Keratinocyte (primary cell): ENCODE results near the gene PDE3A. TPM values are rescaled to one million over a fixed set of nuclear protein-coding genes. Genes with fewer than 3 reads are reported as not detected.
A peak's percentile ranks its signal among the peaks of the same experiment; 100 is the strongest.

Source experiments
- DNase-seq: peaks from one replicate; pipeline ENCODE4 v3.0.0-alpha.2; 2011; ENCODE audit warnings: low read depth, missing footprints, low spot score
- FAIRE-seq: peaks from 2 replicates; lab custom pipeline; 2011; peaks lifted over from hg19 to GRCh38; lab: Jason Lieb, UNC
- H2AFZ ChIP-seq: 2 replicates; pipeline ENCODE4 v1.6.0; 2012; ENCODE audit warnings: low read length, control low read depth, inconsistent platforms; ENCODE audit not compliant: control insufficient read depth
- H3K27ac ChIP-seq: 2 replicates; pipeline ENCODE4 v1.5.1; 2011; ENCODE audit warnings: low read length; ENCODE audit not compliant: control insufficient read depth, insufficient read depth
- H3K27me3 ChIP-seq: 3 replicates; pipeline ENCODE4 v1.6.0; 2011; ENCODE audit warnings: low read length; ENCODE audit not compliant: control insufficient read depth, insufficient read depth; ENCODE audit errors: extremely low read depth
- H3K36me3 ChIP-seq, 2 experiments: 2 replicates in 1 of 2; 3 replicates in 1 of 2; pipeline ENCODE4 v1.5.1; 2011; ENCODE audit warnings: low read length in 2 of 2, mild to moderate bottlenecking in 1 of 2; ENCODE audit not compliant: control insufficient read depth in 2 of 2, insufficient read depth in 2 of 2; ENCODE audit errors: extremely low read depth in 1 of 2
- H3K4me1 ChIP-seq: 3 replicates; pipeline ENCODE4 v1.5.1; 2011; ENCODE audit warnings: low read length; ENCODE audit not compliant: control insufficient read depth, insufficient read depth; ENCODE audit errors: extremely low read depth
- H3K4me2 ChIP-seq: 3 replicates; pipeline ENCODE4 v1.6.0; 2011; ENCODE audit warnings: low read depth, low read length; ENCODE audit not compliant: control insufficient read depth, insufficient read depth; ENCODE audit errors: extremely low read depth
- H3K4me3 ChIP-seq, 3 experiments: fragments of 200-600 bp in 1 of 3; sonication (generic) in 1 of 3; 2 replicates in 2 of 3; 3 replicates in 1 of 3; pipeline ENCODE4 v1.5.1; 2011 to 2016; ENCODE audit warnings: low read length in 3 of 3, mild to moderate bottlenecking in 3 of 3, control low read depth in 2 of 3, inconsistent platforms in 1 of 3, low read depth in 1 of 3, mixed read lengths in 1 of 3, mixed run types in 1 of 3, moderate library complexity in 1 of 3; ENCODE audit not compliant: control insufficient read depth in 2 of 3, insufficient read depth in 2 of 3; ENCODE audit errors: extremely low read depth in 1 of 3
- H3K79me2 ChIP-seq: 2 replicates; pipeline ENCODE4 v1.6.0; 2012; ENCODE audit warnings: low read length; ENCODE audit not compliant: control insufficient read depth, insufficient read depth
- H3K9ac ChIP-seq: 3 replicates; pipeline ENCODE4 v1.6.0; 2011; ENCODE audit warnings: low read length; ENCODE audit not compliant: control insufficient read depth, insufficient read depth; ENCODE audit errors: extremely low read depth
- H3K9me1 ChIP-seq: 3 replicates; pipeline ENCODE4 v1.6.0; 2011; ENCODE audit warnings: low read length; ENCODE audit not compliant: control insufficient read depth, insufficient read depth; ENCODE audit errors: extremely low read depth
- H3K9me3 ChIP-seq: 2 replicates; pipeline ENCODE4 v1.5.1; 2012; ENCODE audit warnings: low read depth, low read length; ENCODE audit not compliant: control insufficient read depth
- H4K20me1 ChIP-seq: 3 replicates; pipeline ENCODE4 v1.6.0; 2011; ENCODE audit warnings: low read length; ENCODE audit not compliant: control insufficient read depth, insufficient read depth; ENCODE audit errors: extremely low read depth
- EZH2 ChIP-seq: IDR thresholded peaks from one replicate; pipeline ENCODE4 v1.6.1; 2012; ENCODE audit warnings: inconsistent platforms, mild to moderate bottlenecking, low read length, moderate library complexity
- dilution Hi-C: fragments of 300-500 bp; cut with MboI; formaldehyde crosslinking; loops from one replicate; pipeline ENCODE4 v1.7.0; 2020; ENCODE audit warnings: low sequenced_read_pairs; ENCODE audit not compliant: extremely low pct_ligation_motif_present
- polyA plus RNA-seq, 5 experiments: library from polyadenylated mRNA; depleted of rRNA in 3 of 5; stranded (reverse) in 3 of 5; stranded (forward) in 1 of 5; unstranded in 1 of 5; fragments of >200 nt; gene quantifications; 1 replicate in 1 of 5; 2 replicates in 3 of 5; 3 replicates in 1 of 5; pipeline versions ENCODE4 v1.2.1 to v1.2.3, GENCODE V29; 2011 to 2012; ENCODE audit warnings: missing spikeins in 2 of 5, low read depth in 1 of 5, low replicate concordance in 1 of 5
- TF ChIP-seq, protein P1 (sequence below), 3 experiments: IDR thresholded peaks in 1 of 3; conservative IDR thresholded peaks in 1 of 3; optimal IDR thresholded peaks in 1 of 3; 2 replicates in 2 of 3; 3 replicates in 1 of 3; pipeline versions ENCODE3 to v1.5.1; 2011; ENCODE audit warnings: low read length in 3 of 3, mild to moderate bottlenecking in 3 of 3, moderate library complexity in 2 of 3, control low read depth in 1 of 3, inconsistent platforms in 1 of 3; ENCODE audit not compliant: insufficient read depth in 2 of 3; ENCODE audit errors: extremely low read depth in 1 of 3

PDE3A gene
- polyA plus RNA-seq, 1 donor (not counting 4 experiments of a cell fraction or from before 2014, with no cell fraction given), result 0.01 TPM

DNA sequence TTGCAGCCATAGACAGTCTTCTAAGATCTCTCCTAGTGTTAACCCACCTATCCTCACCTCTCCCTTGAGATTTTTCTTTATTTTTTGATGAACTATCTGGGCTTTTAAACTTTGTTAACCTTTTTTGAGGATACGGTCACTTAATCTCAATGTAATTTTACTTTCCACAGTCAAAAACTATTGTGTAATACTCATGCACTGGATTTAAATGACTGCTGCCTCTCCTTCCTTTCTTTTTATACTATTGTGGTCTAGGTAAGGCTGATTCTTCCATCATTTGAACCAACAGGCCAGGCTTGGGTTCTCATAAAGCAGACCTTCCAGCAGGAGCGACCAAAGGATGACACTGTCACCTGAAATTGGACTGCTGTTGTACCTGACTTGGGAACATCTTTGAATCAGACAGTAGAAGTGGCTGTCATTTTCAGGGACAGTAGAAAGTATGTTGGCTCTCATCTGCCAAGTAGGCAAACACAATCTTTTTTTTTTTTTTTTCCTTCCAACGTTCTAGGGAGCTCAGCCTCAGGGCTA is 689 bp upstream of the PDE3A start:
- dilution Hi-C loops, result no loop called here
- Histone ChIP-seq H3K4me3 (peak overlapping the region in 1 of 3 experiments; percentile 50), H3K9me1 (no peaks in the 10 kb centered on the region), H4K20me1 (no peaks in the 10 kb centered on the region), H3K9ac (no peak overlapping the region), H2AFZ (no peak overlapping the region), H3K4me2 (peak overlapping the region; percentile 76), H3K4me1 (peaks cover 4% of the 10 kb centered on the region), H3K36me3 (no peaks in the 10 kb centered on the region), H3K27me3 (peaks cover 37% of the 10 kb centered on the region), H3K9me3 (no peaks in the 10 kb centered on the region), H3K27ac (no peak overlapping the region), H3K79me2 (no peaks in the 10 kb centered on the region)
- TF ChIP-seq EZH2, result no peak
- TF ChIP-seq, protein P1, sequence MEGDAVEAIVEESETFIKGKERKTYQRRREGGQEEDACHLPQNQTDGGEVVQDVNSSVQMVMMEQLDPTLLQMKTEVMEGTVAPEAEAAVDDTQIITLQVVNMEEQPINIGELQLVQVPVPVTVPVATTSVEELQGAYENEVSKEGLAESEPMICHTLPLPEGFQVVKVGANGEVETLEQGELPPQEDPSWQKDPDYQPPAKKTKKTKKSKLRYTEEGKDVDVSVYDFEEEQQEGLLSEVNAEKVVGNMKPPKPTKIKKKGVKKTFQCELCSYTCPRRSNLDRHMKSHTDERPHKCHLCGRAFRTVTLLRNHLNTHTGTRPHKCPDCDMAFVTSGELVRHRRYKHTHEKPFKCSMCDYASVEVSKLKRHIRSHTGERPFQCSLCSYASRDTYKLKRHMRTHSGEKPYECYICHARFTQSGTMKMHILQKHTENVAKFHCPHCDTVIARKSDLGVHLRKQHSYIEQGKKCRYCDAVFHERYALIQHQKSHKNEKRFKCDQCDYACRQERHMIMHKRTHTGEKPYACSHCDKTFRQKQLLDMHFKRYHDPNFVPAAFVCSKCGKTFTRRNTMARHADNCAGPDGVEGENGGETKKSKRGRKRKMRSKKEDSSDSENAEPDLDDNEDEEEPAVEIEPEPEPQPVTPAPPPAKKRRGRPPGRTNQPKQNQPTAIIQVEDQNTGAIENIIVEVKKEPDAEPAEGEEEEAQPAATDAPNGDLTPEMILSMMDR (optimal IDR thresholded peaks at IDR 0.05 in 1 of 3, IDR thresholded peaks at IDR 0.05 in 1 of 3, conservative IDR thresholded peaks at IDR 0.05 in 1 of 3; ENCODE audit: extremely low read depth in 1 of 3, insufficient read depth in 2 of 3, low read length in 3 of 3), result no peak
- DNase-seq (no peak), FAIRE-seq (no peak)

DNA sequence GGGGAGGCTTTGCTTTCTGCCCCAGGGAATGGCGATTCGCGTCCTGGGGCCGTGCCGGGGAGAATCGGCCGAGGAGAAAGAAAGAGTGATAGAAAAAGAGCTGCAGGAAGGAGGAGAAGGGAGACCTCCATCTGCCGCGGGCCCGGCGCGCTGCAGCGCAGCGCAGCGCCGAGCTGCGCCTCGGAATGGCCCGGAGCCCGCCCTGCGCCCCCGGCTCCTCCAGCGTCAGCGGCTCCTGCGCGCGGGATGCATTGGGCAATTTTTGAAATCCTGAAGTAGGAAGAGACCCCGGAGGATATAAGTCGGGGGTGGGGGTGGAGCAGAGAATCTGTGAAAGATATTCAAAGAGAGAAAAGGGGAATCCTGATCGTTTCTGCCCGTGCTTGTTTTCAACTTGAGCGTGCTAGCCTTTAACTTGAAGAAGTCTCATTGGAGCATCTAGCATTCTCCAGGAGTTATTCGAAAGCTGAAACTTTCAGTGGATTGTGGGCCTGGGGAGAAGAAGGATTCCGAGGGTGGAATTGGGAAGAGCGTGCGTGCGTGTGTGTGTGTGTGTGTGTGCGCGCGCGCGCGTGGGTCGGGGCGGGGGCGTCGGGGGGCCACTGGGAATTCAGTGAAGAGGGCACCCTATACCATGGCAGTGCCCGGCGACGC is 441 bp downstream of the PDE3A start:
- Histone ChIP-seq H3K9ac (no peak overlapping the region), H3K27me3 (peaks cover 37% of the 10 kb centered on the region), H3K9me3 (no peaks in the 10 kb centered on the region), H2AFZ (peak overlapping the region; percentile 56), H3K79me2 (no peaks in the 10 kb centered on the region), H3K36me3 (no peaks in the 10 kb centered on the region), H3K9me1 (no peaks in the 10 kb centered on the region), H3K4me3 (peak overlapping the region in 2 of 3 experiments; percentile 50 to 53), H3K4me1 (peaks cover 4% of the 10 kb centered on the region), H4K20me1 (no peaks in the 10 kb centered on the region), H3K4me2 (peak overlapping the region; percentile 76), H3K27ac (no peak overlapping the region)
- dilution Hi-C loops, result no loop called here
- peak; percentile 24 for TF ChIP-seq EZH2
- TF ChIP-seq, protein P1 (optimal IDR thresholded peaks at IDR 0.05 in 1 of 3, IDR thresholded peaks at IDR 0.05 in 1 of 3, conservative IDR thresholded peaks at IDR 0.05 in 1 of 3; ENCODE audit: extremely low read depth in 1 of 3, insufficient read depth in 2 of 3, low read length in 3 of 3), result no peak
- FAIRE-seq (no peak), DNase-seq (no peak)
